ENCODE data around the gene PLCG2.
"Not testable (repeated sequence)": the region's sequence is repeated elsewhere in the genome, so short reads cannot be mapped to it uniquely, and the experiment has no call there.

PLCG2 gene

DNA sequence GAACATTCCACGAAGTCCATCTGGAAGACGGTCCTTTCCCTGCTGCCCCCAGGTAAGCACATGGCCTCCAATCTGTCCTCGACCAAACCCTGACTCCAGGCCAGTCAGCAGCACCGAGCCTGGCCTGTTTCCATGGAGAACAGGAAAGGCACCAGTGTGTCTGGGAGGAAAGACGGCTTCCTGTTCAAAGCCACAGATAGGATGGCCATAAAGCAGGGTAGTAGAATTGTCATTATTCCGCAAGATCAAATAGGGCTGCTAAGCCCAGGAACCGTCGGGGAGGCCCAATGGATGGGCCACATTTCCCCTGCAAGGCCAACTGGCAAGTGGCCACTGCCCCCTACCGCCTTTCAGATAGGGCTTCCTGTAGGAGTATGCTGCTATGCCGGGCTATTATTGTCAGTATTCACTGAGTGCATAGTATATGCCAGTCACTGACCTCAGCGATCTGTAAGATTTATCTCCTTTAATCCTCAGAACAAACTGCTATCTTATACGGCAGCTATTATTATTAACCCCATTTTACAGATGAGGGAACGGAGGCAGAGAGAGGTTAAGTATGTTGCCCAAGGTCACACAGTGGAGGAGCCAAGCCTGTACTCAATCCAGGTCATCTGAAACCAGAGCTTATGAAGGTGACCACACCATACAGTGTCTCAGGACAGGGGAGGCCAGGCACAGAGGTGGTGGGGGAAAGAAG lies 23.0 kb upstream of the PLCG2 start:
- DNase-seq = no peak

DNA sequence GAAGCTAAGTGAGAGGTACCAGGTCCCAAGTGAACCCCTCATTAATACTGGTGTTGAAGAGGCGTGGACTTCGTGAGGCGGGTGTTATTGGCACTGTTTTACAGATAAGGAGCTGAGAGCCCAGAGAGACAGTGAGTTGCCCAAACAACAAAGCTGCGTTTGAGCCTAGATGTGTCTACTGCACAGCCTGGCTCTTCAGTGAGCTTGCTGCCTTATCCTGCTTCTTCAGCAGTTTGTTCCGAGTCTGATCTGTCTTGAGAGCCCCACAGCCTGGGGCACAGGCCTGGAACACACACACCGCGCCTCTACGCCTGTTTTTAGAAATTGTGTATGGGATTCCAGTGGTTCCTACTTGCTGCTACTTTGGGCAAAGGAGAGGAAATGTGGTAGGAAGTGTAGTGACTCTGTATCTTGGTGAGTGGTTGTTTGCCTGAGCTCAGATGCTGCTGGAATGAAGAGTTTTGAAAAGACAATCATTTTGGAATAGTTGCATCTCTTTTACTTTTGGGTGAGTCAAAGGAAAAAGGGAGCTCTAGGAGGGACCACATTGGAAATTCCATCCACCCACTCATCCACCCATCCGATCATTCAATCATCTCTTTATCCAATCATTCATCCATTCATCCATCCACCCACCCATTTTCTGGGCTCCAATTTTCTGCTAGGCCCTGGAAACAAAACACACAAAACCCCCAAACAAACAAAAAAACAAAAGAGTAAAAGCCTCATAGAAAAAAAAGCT lies 22.3 kb upstream of the PLCG2 start:
- DNase-seq = no peak

DNA sequence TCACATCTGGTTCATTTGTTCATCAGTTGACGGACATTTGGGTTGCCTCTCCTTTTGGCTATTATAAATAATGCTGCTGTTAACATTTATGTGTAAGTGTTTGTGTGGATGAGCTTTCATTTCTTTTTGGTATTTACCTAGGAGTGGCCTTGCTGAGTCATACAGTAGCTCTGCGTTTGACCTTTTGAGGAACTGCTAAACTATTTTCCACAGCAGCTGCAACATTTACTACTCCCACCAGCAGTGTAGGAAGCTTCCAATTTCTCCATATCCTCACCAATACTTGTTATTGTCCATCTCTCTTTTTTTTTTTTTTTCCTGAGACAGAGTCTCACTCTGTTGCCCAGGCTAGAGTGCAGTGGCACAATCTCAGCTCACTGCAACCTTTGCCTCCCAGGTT lies 20.7 kb upstream of the PLCG2 start:
- no peak for DNase-seq

DNA sequence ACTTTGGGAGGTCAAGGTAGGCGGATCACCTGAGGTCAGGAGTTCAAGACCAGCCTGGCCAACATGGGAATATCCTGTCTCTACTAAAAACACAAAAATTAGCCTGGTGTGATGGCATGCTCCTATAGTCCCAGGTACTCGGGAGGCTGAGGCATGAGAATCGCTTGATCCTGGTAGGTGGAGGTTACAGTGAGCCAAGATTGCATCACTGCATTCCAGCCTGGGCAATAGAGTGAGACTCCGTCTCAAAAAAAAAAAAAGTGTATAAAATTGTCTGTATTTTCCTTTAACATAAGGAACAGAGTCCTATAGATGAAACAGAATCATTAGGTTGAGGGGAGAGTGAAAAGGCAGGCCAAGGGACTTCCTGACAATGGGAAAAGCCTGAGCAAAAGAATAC lies 16.8 kb upstream of the PLCG2 start:
- DNase-seq = not testable (repeated sequence)

DNA sequence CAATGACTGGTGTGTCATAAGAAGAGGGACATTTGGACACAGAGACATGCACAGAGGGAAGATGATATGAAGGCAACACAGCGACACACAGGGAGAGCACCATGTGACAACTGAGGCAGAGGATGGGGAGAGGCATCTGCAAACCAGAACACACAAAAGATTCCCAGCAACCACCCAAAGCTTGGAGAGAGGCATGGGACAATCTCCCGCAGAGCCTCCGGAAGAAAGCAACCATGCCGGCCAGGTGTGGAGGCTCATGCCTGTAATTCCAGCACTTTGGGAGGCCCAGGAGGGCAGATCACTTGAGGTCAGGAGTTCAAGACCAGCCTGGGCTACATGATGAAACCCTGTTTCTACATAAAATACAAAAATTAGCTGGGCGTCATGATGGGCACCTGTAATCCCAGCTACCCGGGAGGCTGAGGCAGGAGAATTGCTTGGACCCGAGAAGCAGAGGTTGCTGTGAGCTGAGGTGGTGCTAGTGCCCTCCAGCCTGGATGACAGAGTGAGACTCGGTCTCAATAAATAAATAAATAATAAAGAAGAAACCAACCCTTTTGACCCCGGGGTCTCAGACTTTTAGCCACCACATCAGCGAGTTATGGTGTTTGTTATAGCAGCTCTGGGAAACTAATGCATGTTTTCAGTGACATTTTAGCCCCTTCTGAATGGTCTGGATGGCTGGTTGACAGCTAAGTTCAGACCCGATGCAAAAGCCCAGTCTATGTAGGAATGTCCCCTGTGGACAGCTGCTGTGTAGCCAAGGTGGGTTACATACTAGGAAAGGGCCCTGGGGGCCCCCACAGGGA lies 13.8 kb upstream of the PLCG2 start:
- DNase-seq = no peak

DNA sequence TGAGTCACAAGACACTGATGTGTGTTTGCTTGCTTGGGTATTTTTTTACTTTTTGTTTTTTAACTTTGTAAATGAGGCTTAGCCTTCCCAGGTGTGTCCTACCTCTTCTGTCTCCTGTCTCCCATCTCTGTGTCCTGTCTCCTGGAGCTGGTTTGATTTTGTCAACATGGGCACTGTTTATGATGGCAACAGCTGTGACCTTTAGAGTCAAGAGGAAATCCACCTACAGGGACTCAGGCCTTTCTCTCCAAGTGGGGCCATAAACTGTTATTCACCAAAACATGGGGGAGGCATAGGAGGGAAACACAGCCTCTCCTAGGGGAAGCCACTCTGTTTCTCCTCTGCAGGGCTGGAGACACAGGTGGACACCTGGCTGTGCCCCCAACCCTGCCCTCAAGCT lies 13.1 kb upstream of the PLCG2 start:
- DNase-seq = no peak

DNA sequence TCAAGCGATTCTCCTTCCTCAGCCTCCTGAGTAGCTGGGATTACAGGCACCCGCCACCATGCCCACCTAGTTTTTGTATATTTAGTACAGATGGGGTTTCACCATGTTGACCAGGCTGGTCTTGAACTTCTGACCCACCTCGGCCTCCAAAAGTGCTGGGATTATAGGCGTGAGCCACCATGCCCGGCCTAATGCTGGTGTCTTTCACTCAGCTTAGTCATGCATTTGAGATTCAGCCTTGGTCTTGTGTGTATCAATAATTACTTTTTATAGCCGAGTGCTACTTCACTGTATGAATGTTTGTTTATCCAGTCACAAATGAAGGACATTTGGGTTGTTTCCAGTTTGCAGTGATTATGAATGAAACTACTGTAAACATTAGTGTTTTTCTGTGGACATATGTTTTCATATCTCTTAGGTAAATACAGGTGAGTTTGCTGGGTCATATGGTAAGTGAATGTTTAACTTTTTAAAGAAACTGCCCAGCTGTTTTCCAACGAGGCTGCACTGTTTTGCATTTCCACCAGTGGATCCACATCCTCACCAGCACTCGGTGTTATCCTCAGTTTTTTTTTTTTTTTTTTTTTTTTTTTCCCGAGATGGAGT lies 11.0 kb upstream of the PLCG2 start:
- DNase-seq = no peak

DNA sequence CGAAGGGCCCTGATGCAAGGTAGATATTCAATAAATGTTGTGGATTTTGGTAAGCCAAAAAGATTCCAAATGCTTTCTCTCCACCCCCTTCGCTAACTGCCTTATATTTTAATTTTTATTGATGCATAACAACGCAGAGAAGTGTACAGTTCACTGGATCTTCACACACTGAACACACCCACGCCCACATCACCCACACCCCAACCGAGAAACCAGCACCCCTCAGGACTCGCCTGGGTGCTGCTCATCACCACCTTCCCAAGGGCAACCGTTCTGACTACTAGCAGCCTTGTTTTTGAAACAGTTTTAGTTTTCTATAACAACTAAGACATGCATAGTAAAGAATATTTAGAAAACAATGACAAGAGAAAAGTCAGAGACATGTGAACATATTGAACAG lies 9.1 kb upstream of the PLCG2 start:
- DNase-seq = no peak

DNA sequence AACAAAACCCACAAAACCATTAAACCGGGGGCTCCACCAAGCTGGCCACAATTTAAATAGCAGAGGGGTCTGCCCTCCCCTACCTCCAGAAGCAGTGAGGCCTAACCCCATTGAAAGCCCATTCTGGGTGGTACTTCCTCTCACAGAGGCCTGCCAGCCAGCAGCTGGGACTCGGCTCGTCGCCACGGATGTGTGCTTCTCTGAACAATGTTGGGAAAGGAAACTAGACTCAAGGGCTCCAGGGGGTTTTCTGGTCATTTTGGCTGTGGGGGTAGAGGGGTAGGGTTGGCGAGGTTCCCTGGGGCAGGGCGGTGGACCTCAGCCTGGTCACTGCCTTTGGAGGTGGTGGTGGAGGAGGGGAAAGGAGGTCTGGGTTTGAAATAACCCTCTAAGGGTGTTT lies 4.7 kb upstream of the PLCG2 start:
- no peak for DNase-seq

DNA sequence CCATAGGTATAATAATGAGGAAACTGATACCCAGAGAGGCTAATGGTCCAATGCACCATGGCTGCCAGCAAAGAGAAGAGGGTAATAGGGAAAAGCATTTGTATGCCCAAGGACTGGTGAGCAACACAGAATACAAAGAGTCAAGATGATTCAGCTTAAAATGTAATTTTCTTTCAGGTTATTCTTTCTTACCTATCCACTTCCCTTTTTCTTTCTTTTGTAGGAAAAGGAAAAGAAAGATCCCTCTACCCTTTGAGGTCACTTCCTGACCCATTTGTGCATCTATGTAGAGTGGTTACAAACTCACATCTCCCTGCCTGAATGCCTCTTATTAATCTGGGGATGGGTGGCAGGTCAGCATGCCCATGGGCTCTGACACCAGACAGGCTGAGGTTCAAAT lies 3.5 kb upstream of the PLCG2 start:
- no peak for DNase-seq

DNA sequence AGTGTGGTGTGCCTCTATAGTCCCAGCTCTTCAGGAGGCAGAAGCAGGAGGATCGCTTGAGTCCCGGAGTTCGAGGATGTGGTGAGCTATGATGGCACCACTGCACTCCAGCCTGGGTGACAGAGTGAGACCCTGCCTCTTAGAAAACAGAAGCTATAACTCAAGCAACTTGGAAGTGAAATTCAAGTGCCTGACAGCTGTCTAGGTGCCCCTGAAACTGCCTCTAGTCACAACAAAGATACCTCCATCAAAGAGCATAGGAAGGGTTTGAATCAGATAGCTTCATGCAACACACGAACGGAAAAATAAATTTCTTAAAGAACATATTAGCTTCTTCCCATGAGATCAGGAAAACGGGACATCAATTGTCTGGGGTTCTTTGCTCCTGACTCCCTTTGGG lies 860 bp upstream of the PLCG2 start:
- no peak for DNase-seq

DNA sequence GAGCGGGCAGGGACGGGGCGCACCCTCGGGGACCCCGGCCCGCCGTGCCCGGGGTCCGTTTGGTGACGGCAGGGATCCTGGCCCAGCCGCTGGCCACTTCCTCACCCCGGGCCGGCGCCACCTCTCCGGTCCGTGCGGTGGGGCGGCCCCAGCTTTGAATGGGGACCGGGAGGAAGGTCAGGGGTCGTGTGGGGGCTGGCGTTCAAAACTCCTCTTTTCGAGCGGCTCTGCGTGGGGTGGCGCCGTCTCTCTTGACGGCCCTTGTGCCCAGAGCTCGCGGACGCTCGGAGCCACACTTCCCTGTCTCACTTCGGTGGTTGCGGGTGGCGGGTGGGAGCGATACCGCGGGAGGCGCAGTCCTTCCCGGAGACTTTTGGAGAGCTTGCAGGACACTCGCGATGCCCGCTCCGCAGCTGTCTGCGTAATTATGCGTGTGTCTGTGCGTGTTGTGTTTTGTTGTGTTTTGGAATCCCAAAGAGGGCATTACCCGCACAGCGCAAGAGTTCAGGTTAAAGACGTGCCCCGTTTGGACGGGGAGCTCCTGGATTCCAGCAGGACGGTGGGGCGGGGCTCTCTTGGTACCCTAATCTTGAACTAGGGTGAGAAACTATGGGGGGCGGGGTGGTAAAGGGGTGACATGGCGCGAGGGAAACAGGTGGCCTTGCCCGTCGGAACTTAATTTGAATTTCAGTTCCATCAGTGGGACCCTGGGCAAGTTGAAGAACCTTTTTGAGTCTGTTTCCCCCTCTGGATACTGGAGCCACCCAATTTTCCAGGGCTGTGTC lies 637 bp downstream of the PLCG2 start:
- no peak for DNase-seq

DNA sequence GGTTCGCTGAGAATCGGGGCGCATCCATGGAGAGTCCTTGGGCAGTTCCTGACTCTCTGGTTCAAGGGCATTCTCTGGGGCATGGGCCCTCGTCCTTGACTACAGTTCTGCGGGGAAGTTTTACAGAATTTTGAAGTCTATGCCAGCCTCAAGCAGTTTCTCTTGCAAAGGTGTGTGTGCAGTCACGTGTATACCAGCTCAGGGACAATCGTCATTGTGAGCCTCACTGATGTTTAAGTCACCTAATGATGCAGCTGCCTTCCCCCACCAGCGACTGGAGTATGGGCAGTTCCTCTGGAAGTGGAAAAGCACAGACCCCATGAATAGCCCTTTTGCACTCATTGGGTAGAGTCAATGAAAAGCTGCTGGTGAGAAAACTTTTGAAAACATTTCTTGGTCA lies 1.3 kb downstream of the PLCG2 start:
- DNase-seq = no peak

DNA sequence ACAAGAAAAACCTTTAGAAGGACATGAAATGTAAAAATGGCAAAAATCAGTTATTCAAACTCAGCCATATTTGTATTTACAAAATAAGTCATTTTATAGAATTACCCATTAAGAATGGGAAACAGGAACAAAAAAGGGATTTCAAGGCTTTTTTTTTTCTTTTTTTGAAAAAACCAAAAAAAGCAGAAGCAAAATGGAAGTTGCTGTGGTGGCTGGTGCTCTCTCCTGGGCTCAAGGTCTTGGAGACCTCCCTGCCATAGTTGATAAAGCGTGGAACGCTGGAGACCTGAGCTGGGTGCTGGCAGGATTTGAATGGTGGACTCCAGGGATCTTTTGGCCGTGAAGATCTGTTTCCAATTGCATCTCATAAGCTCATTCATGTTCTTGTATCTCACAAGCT lies 3.1 kb downstream of the PLCG2 start:
- no peak for DNase-seq

DNA sequence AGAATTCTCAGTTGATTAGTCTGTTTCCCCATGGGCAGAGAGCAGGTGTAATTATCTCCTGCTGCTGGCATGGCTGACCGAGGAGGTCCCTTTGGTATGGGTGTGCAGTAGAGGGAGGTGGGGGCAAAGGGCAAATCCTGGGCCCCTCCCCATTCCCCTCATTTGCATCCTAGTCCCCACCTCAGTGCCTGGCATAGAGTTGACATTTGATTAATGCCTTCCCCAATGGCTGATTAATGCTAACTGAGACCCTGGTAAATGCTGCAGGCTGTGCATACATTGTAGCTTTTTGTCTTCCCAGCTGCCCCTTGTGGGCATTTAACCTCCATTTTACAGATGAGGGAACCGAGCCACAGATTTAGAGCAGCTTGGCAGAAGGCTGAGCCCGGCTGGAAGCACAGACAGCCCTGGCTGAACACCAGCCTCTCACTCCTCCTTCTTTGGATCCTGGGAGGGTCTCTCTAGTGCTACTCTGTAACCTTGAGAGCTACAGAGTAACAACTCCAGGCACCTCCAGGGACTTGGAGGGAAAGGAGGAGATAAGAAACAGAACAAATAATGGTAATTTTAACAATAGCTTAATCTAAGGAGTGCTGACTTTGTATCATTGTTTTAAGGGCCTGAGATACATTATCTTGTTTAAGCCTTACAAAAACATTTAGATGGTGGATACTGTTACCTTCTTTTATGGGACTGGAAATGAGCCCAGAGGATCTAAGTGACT lies 5.1 kb downstream of the PLCG2 start:
- DNase-seq = no peak

DNA sequence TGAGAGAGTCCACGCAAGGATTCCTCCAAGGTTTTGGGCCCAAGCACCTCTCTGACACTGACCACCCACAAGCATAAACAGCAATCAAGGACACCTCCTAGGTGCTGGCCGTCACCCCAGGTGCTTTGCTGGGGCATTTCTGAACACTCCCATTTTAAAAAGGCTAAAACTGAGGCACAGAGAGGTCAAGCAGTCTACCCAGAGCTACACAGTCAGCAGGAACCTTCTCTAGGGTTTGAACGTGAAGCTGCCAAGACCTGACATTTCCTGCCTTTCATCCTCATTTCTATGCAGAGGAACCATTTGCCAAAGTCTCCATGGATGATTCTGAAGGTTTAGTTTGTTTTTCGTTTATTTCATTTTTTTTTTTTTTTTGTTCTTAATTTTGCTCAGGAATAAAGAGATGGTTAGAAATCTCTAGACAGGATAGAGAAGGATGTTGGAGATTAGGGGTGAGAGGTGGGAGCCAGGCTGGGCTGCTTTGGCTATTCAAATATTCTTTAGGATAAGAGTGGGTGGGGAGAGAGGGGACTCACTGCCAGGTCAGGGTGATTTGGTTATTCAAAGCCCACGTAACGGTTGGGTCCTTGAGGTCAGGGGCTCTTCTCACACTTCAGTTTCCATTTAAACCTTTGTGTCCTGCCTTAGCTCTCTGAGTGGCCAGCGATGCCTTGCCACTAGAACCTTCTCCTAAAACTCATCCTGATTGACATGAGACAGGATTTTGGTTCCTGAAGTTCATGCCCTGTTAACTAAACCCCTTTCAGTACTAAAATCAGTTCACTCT lies 6.2 kb downstream of the PLCG2 start:
- DNase-seq = no peak

DNA sequence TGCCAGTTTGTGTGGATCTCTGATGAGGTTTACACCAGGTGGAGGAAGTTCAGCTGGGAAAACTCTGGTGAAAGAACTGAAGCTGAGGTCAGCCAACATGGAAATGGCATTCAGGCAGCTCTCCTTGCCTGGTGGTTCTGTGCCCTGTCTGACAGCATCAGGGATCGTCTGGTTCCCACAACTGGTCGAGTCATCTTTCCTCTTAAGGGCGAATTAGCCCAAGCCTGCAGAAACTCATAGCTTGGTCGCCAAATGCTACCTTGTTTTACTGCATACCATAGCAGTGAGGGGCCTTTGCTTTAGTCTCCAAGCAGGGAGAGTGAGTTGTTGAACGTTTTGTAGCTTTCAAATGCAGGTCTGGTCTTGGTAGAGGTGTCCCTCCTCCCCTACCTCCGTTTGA lies 7.2 kb downstream of the PLCG2 start:
- DNase-seq = no peak

DNA sequence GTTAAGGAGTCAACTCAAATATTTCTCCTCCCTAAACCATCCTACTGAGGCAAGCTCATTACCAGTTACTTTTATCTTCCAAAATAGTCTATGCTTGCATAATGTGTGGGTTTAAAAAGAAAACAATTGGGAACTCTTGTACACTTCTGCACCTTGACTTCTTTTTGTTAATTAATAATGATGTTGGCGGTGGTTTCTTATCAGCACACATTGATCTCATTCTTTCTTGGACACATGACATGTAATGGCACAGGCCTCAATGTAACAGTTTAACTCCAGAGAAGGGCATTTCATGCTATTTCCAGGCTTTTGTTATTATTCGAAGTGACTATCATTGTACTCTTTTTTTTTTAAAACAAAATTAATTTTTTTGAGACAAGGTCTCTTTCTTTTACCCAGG lies 7.8 kb downstream of the PLCG2 start:
- DNase-seq = no peak

DNA sequence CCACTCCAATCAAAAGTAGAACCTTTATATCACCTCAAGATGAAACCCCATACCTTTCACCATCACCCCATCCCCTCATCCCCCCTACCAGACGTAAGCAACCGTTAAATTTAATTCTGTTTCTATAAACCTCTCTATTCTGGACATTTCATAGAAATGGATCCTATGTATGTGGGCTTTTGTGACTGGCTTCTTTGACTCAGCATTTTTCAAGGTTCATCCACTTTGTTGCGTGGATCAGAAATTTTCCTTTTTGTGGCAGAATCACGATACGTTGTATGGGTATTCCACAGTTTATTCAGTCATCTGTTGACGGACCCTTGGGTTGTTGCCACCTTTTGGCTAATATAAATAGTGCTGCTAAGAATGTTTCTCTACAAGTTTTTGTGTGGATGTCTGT lies 8.6 kb downstream of the PLCG2 start:
- no peak for DNase-seq

DNA sequence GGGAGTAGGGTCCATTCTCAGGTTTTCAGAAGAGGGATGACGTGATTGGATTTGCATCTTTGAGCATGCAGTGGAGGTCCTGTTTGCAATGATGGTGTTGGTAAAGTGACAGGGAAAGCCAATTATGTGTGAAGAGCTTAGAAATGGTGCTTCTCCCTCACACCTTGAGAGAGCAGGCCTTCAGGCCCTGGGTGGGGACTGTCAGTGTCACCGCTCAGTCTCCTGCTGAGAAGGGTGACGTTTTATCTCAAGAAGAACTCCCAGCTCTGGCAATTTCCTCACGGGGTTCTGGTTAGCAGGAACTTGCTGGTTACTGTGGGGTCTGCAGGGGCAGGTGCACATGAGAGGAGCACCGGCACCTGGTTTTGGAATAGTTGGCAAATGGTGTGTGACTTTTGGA lies 11.2 kb downstream of the PLCG2 start:
- DNase-seq = no peak

DNA sequence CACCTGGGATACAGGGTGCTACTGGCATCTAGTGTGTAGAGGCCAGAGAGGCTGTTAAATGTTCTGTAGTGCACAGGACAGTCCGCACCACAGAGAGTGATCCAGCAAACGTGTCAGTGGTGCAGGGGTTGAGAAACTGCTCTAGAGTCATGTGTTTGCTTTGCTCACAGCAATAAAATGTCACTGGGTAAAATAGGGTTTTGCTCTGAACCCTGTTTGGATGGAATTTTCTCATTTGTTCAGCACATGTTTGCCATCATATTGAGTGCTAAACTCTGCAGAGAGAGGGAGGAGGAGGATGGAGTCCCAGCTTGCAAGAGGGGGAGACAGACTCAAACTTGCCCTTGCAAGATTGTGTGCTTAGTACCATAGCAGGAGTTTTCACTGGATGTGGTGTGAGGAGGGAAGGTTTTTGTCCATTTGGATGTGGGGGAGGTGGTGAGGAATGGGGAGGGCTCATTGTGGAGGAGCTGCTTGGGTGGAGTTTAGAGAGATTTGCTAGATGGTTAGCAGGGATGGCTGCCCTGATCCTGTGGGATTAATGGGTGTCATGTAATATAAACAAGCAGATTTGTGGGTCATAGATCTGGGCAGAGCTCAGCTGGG lies 11.8 kb downstream of the PLCG2 start:
- no peak for DNase-seq

All from stimulated activated CD4-positive, alpha-beta T cell treated with anti-CD3 and anti-CD28 coated beads, Interleukin-4, amount 100 ng/mL, for 24 hours (primary cell).